ENCODE measurements around the gene NBPF9.
"Not testable (repeated sequence)": the region's sequence is repeated elsewhere in the genome, so short reads cannot be mapped to it uniquely, and the experiment has no call there.

DNA sequence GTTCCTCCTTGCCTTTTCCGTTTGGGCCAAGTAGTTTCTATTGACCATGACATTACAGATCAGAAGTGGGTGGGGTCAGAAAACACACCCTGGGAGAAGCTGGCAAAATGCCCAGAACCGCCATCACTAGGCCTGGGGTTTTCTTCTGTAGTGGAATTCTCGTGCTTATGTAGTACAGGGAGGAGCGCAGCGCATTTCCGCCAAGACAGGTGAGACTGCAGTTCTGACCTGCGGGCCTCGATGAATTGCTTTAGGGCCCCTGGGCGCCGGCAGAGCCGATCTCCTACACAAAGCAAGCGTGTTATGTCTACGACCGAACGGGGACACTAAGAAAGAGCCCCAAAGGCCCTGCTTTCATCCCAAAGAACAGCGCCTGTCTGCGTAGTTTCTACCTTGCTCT is 25.9 kb upstream of the NBPF9 start:
- not testable (repeated sequence) for TF ChIP-seq TEAD4 (IDR thresholded peaks at IDR 0.05; ENCODE audit: borderline replicate concordance, insufficient read depth); EP300 (IDR thresholded peaks at IDR 0.05; ENCODE audit: borderline replicate concordance in 1 of 2, low read depth in 1 of 2, low read length in 1 of 2)
- TF ChIP-seq, protein P1, sequence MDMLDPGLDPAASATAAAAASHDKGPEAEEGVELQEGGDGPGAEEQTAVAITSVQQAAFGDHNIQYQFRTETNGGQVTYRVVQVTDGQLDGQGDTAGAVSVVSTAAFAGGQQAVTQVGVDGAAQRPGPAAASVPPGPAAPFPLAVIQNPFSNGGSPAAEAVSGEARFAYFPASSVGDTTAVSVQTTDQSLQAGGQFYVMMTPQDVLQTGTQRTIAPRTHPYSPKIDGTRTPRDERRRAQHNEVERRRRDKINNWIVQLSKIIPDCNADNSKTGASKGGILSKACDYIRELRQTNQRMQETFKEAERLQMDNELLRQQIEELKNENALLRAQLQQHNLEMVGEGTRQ (IDR thresholded peaks at IDR 0.05; ENCODE audit: borderline replicate concordance, low read depth, low read length), result not testable (repeated sequence)
- TF ChIP-seq, protein P2, sequence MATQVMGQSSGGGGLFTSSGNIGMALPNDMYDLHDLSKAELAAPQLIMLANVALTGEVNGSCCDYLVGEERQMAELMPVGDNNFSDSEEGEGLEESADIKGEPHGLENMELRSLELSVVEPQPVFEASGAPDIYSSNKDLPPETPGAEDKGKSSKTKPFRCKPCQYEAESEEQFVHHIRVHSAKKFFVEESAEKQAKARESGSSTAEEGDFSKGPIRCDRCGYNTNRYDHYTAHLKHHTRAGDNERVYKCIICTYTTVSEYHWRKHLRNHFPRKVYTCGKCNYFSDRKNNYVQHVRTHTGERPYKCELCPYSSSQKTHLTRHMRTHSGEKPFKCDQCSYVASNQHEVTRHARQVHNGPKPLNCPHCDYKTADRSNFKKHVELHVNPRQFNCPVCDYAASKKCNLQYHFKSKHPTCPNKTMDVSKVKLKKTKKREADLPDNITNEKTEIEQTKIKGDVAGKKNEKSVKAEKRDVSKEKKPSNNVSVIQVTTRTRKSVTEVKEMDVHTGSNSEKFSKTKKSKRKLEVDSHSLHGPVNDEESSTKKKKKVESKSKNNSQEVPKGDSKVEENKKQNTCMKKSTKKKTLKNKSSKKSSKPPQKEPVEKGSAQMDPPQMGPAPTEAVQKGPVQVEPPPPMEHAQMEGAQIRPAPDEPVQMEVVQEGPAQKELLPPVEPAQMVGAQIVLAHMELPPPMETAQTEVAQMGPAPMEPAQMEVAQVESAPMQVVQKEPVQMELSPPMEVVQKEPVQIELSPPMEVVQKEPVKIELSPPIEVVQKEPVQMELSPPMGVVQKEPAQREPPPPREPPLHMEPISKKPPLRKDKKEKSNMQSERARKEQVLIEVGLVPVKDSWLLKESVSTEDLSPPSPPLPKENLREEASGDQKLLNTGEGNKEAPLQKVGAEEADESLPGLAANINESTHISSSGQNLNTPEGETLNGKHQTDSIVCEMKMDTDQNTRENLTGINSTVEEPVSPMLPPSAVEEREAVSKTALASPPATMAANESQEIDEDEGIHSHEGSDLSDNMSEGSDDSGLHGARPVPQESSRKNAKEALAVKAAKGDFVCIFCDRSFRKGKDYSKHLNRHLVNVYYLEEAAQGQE (IDR thresholded peaks at IDR 0.05; ENCODE audit: low read depth, low read length), result not testable (repeated sequence)
- TF ChIP-seq, protein P3, sequence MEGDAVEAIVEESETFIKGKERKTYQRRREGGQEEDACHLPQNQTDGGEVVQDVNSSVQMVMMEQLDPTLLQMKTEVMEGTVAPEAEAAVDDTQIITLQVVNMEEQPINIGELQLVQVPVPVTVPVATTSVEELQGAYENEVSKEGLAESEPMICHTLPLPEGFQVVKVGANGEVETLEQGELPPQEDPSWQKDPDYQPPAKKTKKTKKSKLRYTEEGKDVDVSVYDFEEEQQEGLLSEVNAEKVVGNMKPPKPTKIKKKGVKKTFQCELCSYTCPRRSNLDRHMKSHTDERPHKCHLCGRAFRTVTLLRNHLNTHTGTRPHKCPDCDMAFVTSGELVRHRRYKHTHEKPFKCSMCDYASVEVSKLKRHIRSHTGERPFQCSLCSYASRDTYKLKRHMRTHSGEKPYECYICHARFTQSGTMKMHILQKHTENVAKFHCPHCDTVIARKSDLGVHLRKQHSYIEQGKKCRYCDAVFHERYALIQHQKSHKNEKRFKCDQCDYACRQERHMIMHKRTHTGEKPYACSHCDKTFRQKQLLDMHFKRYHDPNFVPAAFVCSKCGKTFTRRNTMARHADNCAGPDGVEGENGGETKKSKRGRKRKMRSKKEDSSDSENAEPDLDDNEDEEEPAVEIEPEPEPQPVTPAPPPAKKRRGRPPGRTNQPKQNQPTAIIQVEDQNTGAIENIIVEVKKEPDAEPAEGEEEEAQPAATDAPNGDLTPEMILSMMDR (IDR thresholded peaks at IDR 0.05), result not testable (repeated sequence)

Measured in SK-N-SH (cell line).